Thoracic aorta (tissue), 2 donors: ENCODE measurements around the gene CCDC91. TPM values are rescaled to one million over a fixed set of nuclear protein-coding genes. Genes with fewer than 3 reads are reported as not detected.

Experiments
- ATAC-seq: fragments of 150-250 bp; one replicate; pipeline ENCODE4 v1.8.0; 2017; ENCODE audit warnings: low read depth; ENCODE audit not compliant: insufficient number of reproducible peaks, low FRiP score
- DNase-seq: peaks from one replicate; pipeline ENCODE4 v3.0.0-alpha.2; 2020; ENCODE audit warnings: low spot score
- H3K27ac ChIP-seq, 2 donors: fragments of 200-600 bp; sonication (generic); 1 replicate in 1 of 2; 2 replicates in 1 of 2; pipeline ENCODE4 v1.5.1; 2016; ENCODE audit warnings: mild to moderate bottlenecking in 2 of 2, moderate library complexity in 2 of 2
- H3K27me3 ChIP-seq: fragments of 200-600 bp; sonication (generic); replicated peaks from 2 replicates; pipeline ENCODE4 v1.6.0; 2016; ENCODE audit warnings: mild to moderate bottlenecking; ENCODE audit not compliant: insufficient read depth
- H3K36me3 ChIP-seq: fragments of 200-600 bp; sonication (generic); one replicate; pipeline ENCODE4 v1.5.1; 2016
- H3K4me1 ChIP-seq, 2 donors: fragments of 200-600 bp; sonication (generic); 1 replicate in 1 of 2; 2 replicates in 1 of 2; pipeline versions ENCODE4 v1.5.1 to v1.6.0; 2016; ENCODE audit warnings: low read depth in 2 of 2, mild to moderate bottlenecking in 1 of 2; ENCODE audit not compliant: control insufficient read depth in 1 of 2
- H3K4me3 ChIP-seq: fragments of 200-600 bp; sonication (generic); 2 replicates; pipeline ENCODE4 v1.5.1; 2016; ENCODE audit warnings: mild to moderate bottlenecking
- H3K9me3 ChIP-seq: fragments of 200-600 bp; sonication (generic); 2 replicates; pipeline ENCODE4 v1.5.1; 2016
- CTCF ChIP-seq: fragments of 200-600 bp; sonication (generic); IDR thresholded peaks from one replicate; pipeline ENCODE4 v1.5.1; 2019; ENCODE audit warnings: antibody characterized with exemption
- total RNA-seq, 2 donors: library from RNA; depleted of rRNA; stranded (reverse); fragments of >200 nt; gene quantifications; one replicate each; pipeline versions ENCODE4 v1.1.0 to v1.2.3, GENCODE V29; 2016

The CCDC91 gene
- total RNA-seq, 2 donors from 2014 or later, result 26.6 to 27.6 TPM

GRCh38 chr12:28242496-28243309, 52.4 kb downstream of the CCDC91 start:
- Histone ChIP-seq H3K4me1 (peaks cover 0 to 4% of the 10 kb centered on the region in 2 donors), H3K27ac (no peak overlapping the region), H3K36me3 (no peaks in the 10 kb centered on the region), H3K4me3 (no peak overlapping the region), H3K27me3 (no peaks in the 10 kb centered on the region), H3K9me3 (no peaks in the 10 kb centered on the region)
- DNase-seq, result no peak
- no peak for TF ChIP-seq CTCF
- ATAC-seq, result no peak

GRCh38 chr12:28243310-28243633, 53.0 kb downstream of the CCDC91 start:
- no peak overlapping the region for H3K27ac ChIP-seq
- TF ChIP-seq CTCF, result no peak
- H3K4me1 ChIP-seq, result peaks cover 0 to 4% of the 10 kb centered on the region in 2 donors
- H3K27me3 ChIP-seq, result no peaks in the 10 kb centered on the region
- H3K36me3 ChIP-seq, result no peaks in the 10 kb centered on the region
- no peak overlapping the region for H3K4me3 ChIP-seq
- DNase-seq (no peak), ATAC-seq (no peak)
- no peaks in the 10 kb centered on the region for H3K9me3 ChIP-seq

DNA sequence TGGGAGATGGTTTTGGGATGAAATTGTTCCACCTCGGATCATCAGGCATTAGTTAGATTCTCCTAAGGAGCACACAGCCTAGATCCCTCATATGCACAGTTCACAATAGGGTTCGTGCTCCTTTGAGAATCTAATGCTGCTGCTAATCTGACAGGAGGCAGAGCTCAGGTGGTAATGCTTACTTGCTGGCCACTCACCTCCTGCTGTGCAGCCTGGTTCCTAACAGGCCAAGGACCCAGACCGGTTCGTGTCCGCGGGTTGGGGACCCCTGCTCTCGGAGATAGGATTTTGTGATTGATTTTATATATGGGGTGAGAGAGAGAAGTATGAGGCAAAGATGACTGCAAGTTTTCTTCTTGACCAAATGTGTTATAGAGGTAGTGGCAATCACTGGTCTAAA, 57.5 kb downstream of the CCDC91 start:
- no peak for ATAC-seq
- no peak for TF ChIP-seq CTCF

GRCh38 chr12:28248555-28249145, 58.4 kb downstream of the CCDC91 start:
- Histone ChIP-seq H3K4me3 (no peak overlapping the region), H3K27me3 (no peaks in the 10 kb centered on the region), H3K4me1 (peaks cover 11 to 12% of the 10 kb centered on the region in 2 donors), H3K36me3 (no peaks in the 10 kb centered on the region), H3K9me3 (no peaks in the 10 kb centered on the region), H3K27ac (no peak overlapping the region)
- ATAC-seq (no peak), DNase-seq (no peak)
- no peak for TF ChIP-seq CTCF

More for the DNA sequence above, 57.5 kb downstream of the CCDC91 start:
- H3K9me3 ChIP-seq, result no peaks in the 10 kb centered on the region
- H3K4me3 ChIP-seq, result no peak overlapping the region
- no peak for DNase-seq
- no peaks in the 10 kb centered on the region for H3K27me3 ChIP-seq
- H3K36me3 ChIP-seq, result no peaks in the 10 kb centered on the region
- H3K4me1 ChIP-seq, result peaks cover 11 to 12% of the 10 kb centered on the region in 2 donors
- H3K27ac ChIP-seq, result no peak overlapping the region

- no peak for TF ChIP-seq CTCF
- ATAC-seq (no peak), DNase-seq (no peak)
- H3K36me3 ChIP-seq, result no peaks in the 10 kb centered on the region
- no peak overlapping the region for H3K27ac ChIP-seq
- no peaks in the 10 kb centered on the region for H3K9me3 ChIP-seq
- no peak overlapping the region for H3K4me3 ChIP-seq
- H3K27me3 ChIP-seq, result no peaks in the 10 kb centered on the region
- peaks cover 12 to 15% of the 10 kb centered on the region in 2 donors for H3K4me1 ChIP-seq
Observed at GRCh38 chr12:28253161-28253641, 62.9 kb downstream of the CCDC91 start.
